Measurements from ENCODE around the gene MGMT. TPM values are rescaled to one million over a fixed set of nuclear protein-coding genes. Genes with fewer than 3 reads are reported as not detected.

MGMT gene
- polyA plus RNA-seq, 1 donor from 2014 or later = 0.94 TPM

DNA sequence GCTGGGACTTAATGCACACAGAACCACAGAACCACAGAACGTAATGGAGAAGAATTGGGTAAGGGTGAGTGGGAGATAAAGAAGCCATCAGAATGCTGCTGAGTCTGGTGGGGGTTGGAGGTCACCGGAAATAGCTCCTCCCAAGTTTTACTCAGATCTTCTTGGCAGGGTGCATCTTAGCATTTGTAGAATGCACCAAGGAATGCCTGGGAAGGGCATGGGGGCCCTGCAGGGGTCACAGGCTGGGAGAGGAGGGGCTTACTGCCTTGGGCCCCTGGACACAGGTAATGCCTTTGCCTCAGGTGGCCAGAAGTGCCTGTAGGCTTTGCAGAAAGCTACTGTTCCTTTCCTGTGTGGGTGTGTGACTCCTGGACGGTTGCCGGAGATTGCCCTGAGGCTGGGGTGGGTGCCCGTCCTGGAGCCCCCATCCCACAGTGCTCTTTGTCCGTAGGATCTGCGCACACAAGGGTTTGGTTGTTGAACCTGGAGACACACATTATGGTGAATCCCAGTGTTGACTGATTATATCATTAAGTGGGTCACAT, 55.1 kb downstream of the MGMT start:
- H3K9me2 ChIP-seq (ENCODE audit: insufficient read depth, low read length) = no peaks in the 10 kb centered on the region
- H4K20me1 ChIP-seq (ENCODE audit: insufficient read depth) = no peaks in the 10 kb centered on the region
- H3K79me2 ChIP-seq (replicated peaks; ENCODE audit: insufficient read depth, low read length) = no peaks in the 10 kb centered on the region
- H3K36me3 ChIP-seq (ENCODE audit: insufficient read depth, low read length) = no peaks in the 10 kb centered on the region
- no peaks in the 10 kb centered on the region for H3K9me3 ChIP-seq (ENCODE audit: low read length)
- no peaks in the 10 kb centered on the region for H3F3A ChIP-seq (ENCODE audit: insufficient read depth, low read length, poor library complexity, severe bottlenecking)
- TF ChIP-seq REST (IDR thresholded peaks at IDR 0.05; ENCODE audit: borderline replicate concordance) (no peak), EZH2 (IDR thresholded peaks at IDR 0.05; ENCODE audit: borderline replicate concordance, insufficient read depth, low read length, poor library complexity, severe bottlenecking) (no peak), EP300 (conservative IDR thresholded peaks at IDR 0.05; ENCODE audit: poor library complexity, severe bottlenecking) (no peak), SMC3 (conservative IDR thresholded peaks at IDR 0.05; ENCODE audit: poor library complexity) (no peak), RAD21 (conservative IDR thresholded peaks at IDR 0.05) (no peak), POLR2AphosphoS5 (IDR thresholded peaks at IDR 0.05) (no peak), CTCF (IDR thresholded peaks at IDR 0.05; ENCODE audit: poor library complexity, severe bottlenecking) (no peak), TAF1 (IDR thresholded peaks at IDR 0.05; ENCODE audit: low read depth) (no peak), MXI1 (conservative IDR thresholded peaks at IDR 0.05; ENCODE audit: poor library complexity, severe bottlenecking) (no peak)
- no peak overlapping the region for H3K27ac ChIP-seq (ENCODE audit: low read length)
- H3K27me3 ChIP-seq (ENCODE audit: insufficient read depth, low read depth, low read length) = no peaks in the 10 kb centered on the region
- no peak overlapping the region for H2AFZ ChIP-seq (ENCODE audit: low read depth, low read length)
- no peak overlapping the region for H3K9ac ChIP-seq (ENCODE audit: low read length)
- H3K4me3 ChIP-seq (ENCODE audit: low read length) = no peak overlapping the region
- H3K4me2 ChIP-seq (ENCODE audit: low read length) = no peak overlapping the region

DNA sequence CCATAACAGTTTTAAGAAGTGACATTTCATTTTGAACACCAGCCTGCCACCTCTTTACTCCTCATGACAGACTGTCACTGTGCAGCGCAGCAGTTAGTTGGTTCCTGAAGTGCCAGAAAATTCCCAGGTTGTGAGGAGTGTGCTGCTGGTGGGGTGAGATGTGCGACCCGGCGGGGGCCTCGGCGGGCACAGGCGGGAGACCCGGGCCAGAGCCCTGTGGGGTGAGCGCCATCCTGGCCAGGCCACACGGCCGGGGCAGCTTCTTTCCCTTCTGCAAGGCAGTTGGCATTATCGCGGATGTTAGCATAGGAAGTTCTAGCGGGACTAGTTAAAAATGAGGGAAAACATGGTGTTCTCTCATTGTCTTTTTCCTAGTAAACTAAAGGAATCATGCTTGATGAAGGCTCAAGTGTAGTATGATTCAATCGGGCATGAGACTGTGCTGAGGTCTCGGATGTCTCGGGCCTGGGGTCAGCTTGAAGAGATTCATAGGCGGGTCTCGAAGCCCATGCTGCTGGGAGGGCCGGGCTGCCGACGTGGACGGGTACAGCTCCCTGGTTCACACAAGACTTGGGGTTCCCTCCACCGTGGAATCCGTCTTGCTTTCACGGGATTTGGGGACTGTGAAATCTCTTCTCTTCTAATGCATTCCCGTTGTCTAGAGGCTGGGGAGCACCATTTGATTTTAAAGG, 56.1 kb downstream of the MGMT start:
- H3K79me2 ChIP-seq (replicated peaks; ENCODE audit: insufficient read depth, low read length) = no peaks in the 10 kb centered on the region
- H3K9ac ChIP-seq (ENCODE audit: low read length) = no peak overlapping the region
- no peak overlapping the region for H3K27ac ChIP-seq (ENCODE audit: low read length)
- no peaks in the 10 kb centered on the region for H3F3A ChIP-seq (ENCODE audit: insufficient read depth, low read length, poor library complexity, severe bottlenecking)
- H2AFZ ChIP-seq (ENCODE audit: low read depth, low read length) = no peak overlapping the region
- H3K9me3 ChIP-seq (ENCODE audit: low read length) = no peaks in the 10 kb centered on the region
- H4K20me1 ChIP-seq (ENCODE audit: insufficient read depth) = no peaks in the 10 kb centered on the region
- H3K9me2 ChIP-seq (ENCODE audit: insufficient read depth, low read length) = no peaks in the 10 kb centered on the region
- H3K27me3 ChIP-seq (ENCODE audit: insufficient read depth, low read depth, low read length) = no peaks in the 10 kb centered on the region
- H3K4me3 ChIP-seq (ENCODE audit: low read length) = no peak overlapping the region
- H3K4me2 ChIP-seq (ENCODE audit: low read length) = no peak overlapping the region
- TF ChIP-seq RAD21 (conservative IDR thresholded peaks at IDR 0.05) (no peak), REST (IDR thresholded peaks at IDR 0.05; ENCODE audit: borderline replicate concordance) (no peak), MXI1 (conservative IDR thresholded peaks at IDR 0.05; ENCODE audit: poor library complexity, severe bottlenecking) (no peak), CTCF (IDR thresholded peaks at IDR 0.05; ENCODE audit: poor library complexity, severe bottlenecking) (no peak), EZH2 (IDR thresholded peaks at IDR 0.05; ENCODE audit: borderline replicate concordance, insufficient read depth, low read length, poor library complexity, severe bottlenecking) (no peak), POLR2AphosphoS5 (IDR thresholded peaks at IDR 0.05) (no peak)
- no peaks in the 10 kb centered on the region for H3K36me3 ChIP-seq (ENCODE audit: insufficient read depth, low read length)

Measured in neural cell (in vitro differentiated cells).